DOHH2 (cell line): ENCODE measurements around the gene ADCY1.

Experiments used
- EZH2phosphoT487 ChIP-seq: fragments of 200-600 bp; sonication (generic); IDR thresholded peaks from 2 replicates; pipeline ENCODE4 v1.6.1; 2017; ENCODE audit warnings: borderline replicate concordance, mild to moderate bottlenecking, antibody characterized with exemption, low read length, moderate library complexity, mixed read lengths
- TF ChIP-seq, protein P1 (sequence below): fragments of 200-600 bp; sonication (generic); IDR thresholded peaks from one replicate; pipeline ENCODE4 v1.5.1; 2014; ENCODE audit warnings: antibody characterized with exemption, mild to moderate bottlenecking, low read depth, low read length; ENCODE audit not compliant: poor library complexity, severe bottlenecking

DNA sequence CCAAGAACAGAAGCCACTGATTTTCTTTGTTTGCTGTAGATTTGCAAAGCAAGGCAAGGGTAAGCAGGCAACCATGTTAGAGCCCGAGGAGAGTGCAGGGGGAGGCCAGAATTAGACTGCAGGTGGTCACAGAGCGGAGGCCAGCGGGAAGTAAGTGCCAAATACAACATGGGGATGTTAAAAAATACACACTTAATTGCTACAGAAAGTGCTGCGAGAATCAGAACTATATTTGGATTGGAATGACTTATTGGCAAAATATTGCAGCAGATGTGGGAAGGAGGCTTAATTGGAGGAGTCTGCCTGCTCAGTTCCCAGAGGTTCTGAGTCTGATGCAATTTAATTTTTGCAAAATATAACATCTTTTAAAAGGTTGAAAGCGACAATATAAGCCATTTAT, 49.7 kb upstream of the ADCY1 start:
- no peak for TF ChIP-seq EZH2phosphoT487
- TF ChIP-seq, protein P1, sequence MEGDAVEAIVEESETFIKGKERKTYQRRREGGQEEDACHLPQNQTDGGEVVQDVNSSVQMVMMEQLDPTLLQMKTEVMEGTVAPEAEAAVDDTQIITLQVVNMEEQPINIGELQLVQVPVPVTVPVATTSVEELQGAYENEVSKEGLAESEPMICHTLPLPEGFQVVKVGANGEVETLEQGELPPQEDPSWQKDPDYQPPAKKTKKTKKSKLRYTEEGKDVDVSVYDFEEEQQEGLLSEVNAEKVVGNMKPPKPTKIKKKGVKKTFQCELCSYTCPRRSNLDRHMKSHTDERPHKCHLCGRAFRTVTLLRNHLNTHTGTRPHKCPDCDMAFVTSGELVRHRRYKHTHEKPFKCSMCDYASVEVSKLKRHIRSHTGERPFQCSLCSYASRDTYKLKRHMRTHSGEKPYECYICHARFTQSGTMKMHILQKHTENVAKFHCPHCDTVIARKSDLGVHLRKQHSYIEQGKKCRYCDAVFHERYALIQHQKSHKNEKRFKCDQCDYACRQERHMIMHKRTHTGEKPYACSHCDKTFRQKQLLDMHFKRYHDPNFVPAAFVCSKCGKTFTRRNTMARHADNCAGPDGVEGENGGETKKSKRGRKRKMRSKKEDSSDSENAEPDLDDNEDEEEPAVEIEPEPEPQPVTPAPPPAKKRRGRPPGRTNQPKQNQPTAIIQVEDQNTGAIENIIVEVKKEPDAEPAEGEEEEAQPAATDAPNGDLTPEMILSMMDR, result no peak
